ENCODE data around the gene SAP30BP. TPM values are rescaled to one million over a fixed set of nuclear protein-coding genes. Genes with fewer than 3 reads are reported as not detected.
A peak's percentile ranks its signal among the peaks of the same experiment; 100 is the strongest.

Gene SAP30BP
- total and polyA plus RNA-seq, 2 of the 13 experiments (the other 11 are each of a cell fraction or from before 2014, with no cell fraction given): 67.7 to 99.4 TPM

GRCh38 chr17:75753514-75754377, 86.6 kb downstream of the SAP30BP start (continued):
- TF ChIP-seq ETS1 (CRISPR knock-in tag; IDR thresholded peaks at IDR 0.05) (no peak; the same call in 1 of the 2 replicates), ZNF724P (CRISPR knock-in tag; IDR thresholded peaks at IDR 0.05; ENCODE audit: borderline replicate concordance) (peak; percentile 81; the same call in 1 of the 2 replicates), TFE3 (CRISPR knock-in tag; IDR thresholded peaks at IDR 0.05) (peak; percentile 92), MTF1 (CRISPR knock-in tag; IDR thresholded peaks at IDR 0.05) (peak; percentile 37; the same call in 1 of the 2 replicates), CREM (IDR thresholded peaks at IDR 0.05) (no peak), CREM (CRISPR knock-in tag; IDR thresholded peaks at IDR 0.05) (no peak), ZNF235 (CRISPR knock-in tag; IDR thresholded peaks at IDR 0.05; ENCODE audit: borderline replicate concordance) (peak; percentile 93; the same call in 1 of the 2 replicates), PRDM10 (CRISPR knock-in tag; IDR thresholded peaks at IDR 0.05; ENCODE audit: low read depth) (no peak), CBX5 (CRISPR knock-in tag; IDR thresholded peaks at IDR 0.05; ENCODE audit: borderline replicate concordance) (no peak), CBX2 (IDR thresholded peaks at IDR 0.05; ENCODE audit: low read depth, low read length) (no peak), CBX2 (CRISPR knock-in tag; IDR thresholded peaks at IDR 0.05; ENCODE audit: low read depth) (no peak), PREB (CRISPR knock-in tag; IDR thresholded peaks at IDR 0.05) (no peak; the same call in 1 of the 2 replicates), HNRNPL (IDR thresholded peaks at IDR 0.05; ENCODE audit: low read depth, low read length) (no peak), ZBTB46 (CRISPR knock-in tag; IDR thresholded peaks at IDR 0.05; ENCODE audit: borderline replicate concordance) (no peak), ZNF678 (CRISPR knock-in tag; IDR thresholded peaks at IDR 0.05) (no peak; the same call in 1 of the 2 replicates), NFATC3 (CRISPR knock-in tag; IDR thresholded peaks at IDR 0.05) (no peak), LBX2 (CRISPR knock-in tag; IDR thresholded peaks at IDR 0.05; ENCODE audit: borderline replicate concordance) (no peak), ZNF557 (CRISPR knock-in tag; IDR thresholded peaks at IDR 0.05) (peak; percentile 72; the same call in 1 of the 2 replicates), ADNP (CRISPR knock-in tag; IDR thresholded peaks at IDR 0.05) (peak; percentile 93)
